Activated CD4-positive, alpha-beta T cell treated with anti-CD3 and anti-CD28 coated beads, Interleukin-2, amount 50 U/mL, for 1 hour (primary cell): Measurements from ENCODE around the gene GABRG2.

Source experiments
- DNase-seq: peaks from one replicate; pipeline ENCODE4 v3.0.0-alpha.2; 2020

GABRG2 gene

DNA sequence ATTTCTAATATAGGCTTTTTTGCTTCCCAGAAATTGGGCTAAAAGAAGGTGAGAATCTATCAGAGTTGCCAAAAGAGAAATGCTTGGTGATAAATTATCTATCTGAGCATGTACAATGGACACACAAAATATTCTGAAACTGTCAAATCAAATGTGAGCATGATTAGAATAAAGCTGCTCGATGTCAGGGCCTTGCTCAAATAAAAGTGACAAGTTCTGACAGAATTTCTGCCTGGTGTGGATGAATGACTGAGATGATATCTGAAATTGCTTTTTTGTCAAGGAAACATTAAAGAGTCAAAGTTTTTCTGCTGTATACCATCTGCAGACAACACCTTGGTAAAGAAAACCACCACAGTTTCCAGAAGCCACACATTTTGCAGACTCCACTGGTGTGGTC, 128.8 kb downstream of the GABRG2 start:
- DNase-seq = no peak

GRCh38 chr5:162202285-162202880, 134.8 kb downstream of the GABRG2 start:
- no peak for DNase-seq
